Measurements from ENCODE around the gene COL27A1.

COL27A1 gene

GRCh38 chr9:114238472-114238871 lies 83.1 kb downstream of the COL27A1 start:
- no peak for DNase-seq (ENCODE audit: insufficient read length, low spot score)
- no peak for TF ChIP-seq CTCF (IDR thresholded peaks at IDR 0.05; ENCODE audit: insufficient read depth, missing control alignments)
- FAIRE-seq = no peak

- DNase-seq (ENCODE audit: insufficient read length, low spot score) (peak; percentile 60), FAIRE-seq (no peak)
Measured at GRCh38 chr9:114238891-114239875, 83.8 kb downstream of the COL27A1 start.

GRCh38 chr9:114240216-114240615 lies 84.9 kb downstream of the COL27A1 start:
- DNase-seq (ENCODE audit: insufficient read length, low spot score) (no peak), FAIRE-seq (no peak)
- no peak for TF ChIP-seq CTCF (IDR thresholded peaks at IDR 0.05; ENCODE audit: insufficient read depth, missing control alignments)

More at GRCh38 chr9:114238891-114239875, 83.8 kb downstream of the COL27A1 start:
- peak; percentile 47 for TF ChIP-seq CTCF (IDR thresholded peaks at IDR 0.05; ENCODE audit: insufficient read depth, missing control alignments)

- FAIRE-seq = no peak
- no peak for TF ChIP-seq CTCF (IDR thresholded peaks at IDR 0.05; ENCODE audit: insufficient read depth, missing control alignments)
- DNase-seq (ENCODE audit: insufficient read length, low spot score) = no peak
Measured at GRCh38 chr9:114240647-114241558, 85.6 kb downstream of the COL27A1 start.

GRCh38 chr9:114242837-114243236 lies 87.5 kb downstream of the COL27A1 start:
- FAIRE-seq = no peak
- no peak for DNase-seq (ENCODE audit: insufficient read length, low spot score)
- TF ChIP-seq CTCF (IDR thresholded peaks at IDR 0.05; ENCODE audit: insufficient read depth, missing control alignments) = no peak

GRCh38 chr9:114243240-114243639 lies 87.9 kb downstream of the COL27A1 start:
- TF ChIP-seq CTCF (IDR thresholded peaks at IDR 0.05; ENCODE audit: insufficient read depth, missing control alignments) = no peak
- DNase-seq (ENCODE audit: insufficient read length, low spot score) (no peak), FAIRE-seq (no peak)
